Hypothalamus (tissue), 51 donors: ENCODE measurements around the gene AIDA.

ENCODE experiments used
- DNase-seq, 51 donors: peaks; one replicate each; lab custom pipeline; 2025; lab: John Stamatoyannopoulos, UW

AIDA gene

GRCh38 chr1:222653178-222653827 lies 59.0 kb downstream of the AIDA start:
- DNase-seq: no peak

- no peak for DNase-seq
Observed at GRCh38 chr1:222652676-222653075, 59.6 kb downstream of the AIDA start.

- no peak for DNase-seq
Observed at GRCh38 chr1:222644636-222644980, 67.7 kb downstream of the AIDA start.

GRCh38 chr1:222643938-222644635 lies 68.2 kb downstream of the AIDA start:
- peak; percentile 54 to 97 (median 92) for DNase-seq

GRCh38 chr1:222643606-222643937 lies 68.7 kb downstream of the AIDA start:
- no peak for DNase-seq

GRCh38 chr1:222642468-222642867 lies 69.8 kb downstream of the AIDA start:
- DNase-seq: no peak

GRCh38 chr1:222641269-222641948 lies 70.9 kb downstream of the AIDA start:
- no peak for DNase-seq

- peak in 20 of 51 donors; percentile 1 to 79 (median 30) for DNase-seq
Observed at GRCh38 chr1:222634180-222635013, 77.9 kb downstream of the AIDA start.

GRCh38 chr1:222632749-222633148 lies 79.5 kb downstream of the AIDA start:
- no peak for DNase-seq

- no peak for DNase-seq
Observed at GRCh38 chr1:222631611-222632208, 80.6 kb downstream of the AIDA start.

GRCh38 chr1:222629921-222630535 lies 82.3 kb downstream of the AIDA start:
- DNase-seq: no peak

GRCh38 chr1:222627232-222627631 lies 85.1 kb downstream of the AIDA start:
- peak in 1 of 51 donors; percentile 29 for DNase-seq

- DNase-seq: no peak
Observed at GRCh38 chr1:222624214-222624613, 88.1 kb downstream of the AIDA start.

- DNase-seq: no peak
Observed at GRCh38 chr1:222623458-222623857, 88.8 kb downstream of the AIDA start.

GRCh38 chr1:222622765-222623164 lies 89.5 kb downstream of the AIDA start:
- DNase-seq: no peak

GRCh38 chr1:222620566-222620965 lies 91.7 kb downstream of the AIDA start:
- no peak for DNase-seq

GRCh38 chr1:222618880-222619596 lies 93.3 kb downstream of the AIDA start:
- DNase-seq: peak in 22 of 51 donors; percentile 6 to 58 (median 23)
